NCI-H82 treated with DMSO at 0.1 percent for 48 hours (cell line): ENCODE data around the gene RBBP6.
"Not testable (repeated sequence)": the region's sequence is repeated elsewhere in the genome, so short reads cannot be mapped to it uniquely, and the experiment has no call there.

Experiments
- DNase-seq: peaks from one replicate; lab custom pipeline; 2025; ENCODE audit not compliant: unreplicated experiment; lab: John Stamatoyannopoulos, UW

The RBBP6 gene

DNA sequence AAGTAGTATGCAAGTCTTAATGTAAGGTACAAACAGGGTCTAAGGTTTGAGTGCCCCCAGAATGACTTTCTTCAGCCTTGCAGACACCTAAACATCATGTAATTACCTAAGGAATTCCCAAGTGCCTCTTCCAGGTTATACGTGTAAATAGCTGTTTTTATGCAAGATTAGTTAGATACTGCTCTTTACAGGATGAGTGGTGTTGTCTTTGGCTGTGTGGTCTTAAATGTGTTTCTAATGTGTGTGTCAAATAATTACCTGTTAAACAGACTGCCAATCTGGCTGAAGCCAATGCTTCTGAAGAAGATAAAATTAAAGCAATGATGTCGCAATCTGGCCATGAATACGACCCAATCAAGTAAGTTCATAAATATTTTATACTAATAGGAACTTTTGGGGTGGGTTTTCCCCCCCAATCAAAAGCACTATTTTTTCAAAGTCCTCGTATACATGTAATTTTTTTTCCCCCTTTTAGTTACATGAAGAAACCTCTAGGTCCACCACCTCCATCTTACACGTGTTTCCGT is 16.0 kb downstream of the RBBP6 start:
- DNase-seq: no peak

DNA sequence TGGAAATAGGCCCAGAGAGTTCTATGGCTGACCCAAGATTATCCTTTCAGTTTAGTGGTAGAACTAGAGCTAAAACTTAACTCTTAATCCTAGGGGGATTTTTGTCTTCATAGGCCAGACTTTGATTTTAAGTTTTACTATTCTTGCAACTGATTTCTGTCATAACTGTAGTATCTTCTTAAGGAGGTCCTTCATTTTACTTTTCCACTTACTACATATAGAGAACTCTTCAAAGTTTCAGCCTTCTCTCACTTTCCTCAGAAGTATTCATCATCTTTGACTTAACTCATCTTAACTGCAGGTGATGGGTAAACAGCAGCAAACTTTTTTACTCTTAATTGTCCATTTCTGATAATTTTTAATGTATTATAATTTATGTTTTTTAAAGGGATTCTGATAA is 23.4 kb downstream of the RBBP6 start:
- no peak for DNase-seq

DNA sequence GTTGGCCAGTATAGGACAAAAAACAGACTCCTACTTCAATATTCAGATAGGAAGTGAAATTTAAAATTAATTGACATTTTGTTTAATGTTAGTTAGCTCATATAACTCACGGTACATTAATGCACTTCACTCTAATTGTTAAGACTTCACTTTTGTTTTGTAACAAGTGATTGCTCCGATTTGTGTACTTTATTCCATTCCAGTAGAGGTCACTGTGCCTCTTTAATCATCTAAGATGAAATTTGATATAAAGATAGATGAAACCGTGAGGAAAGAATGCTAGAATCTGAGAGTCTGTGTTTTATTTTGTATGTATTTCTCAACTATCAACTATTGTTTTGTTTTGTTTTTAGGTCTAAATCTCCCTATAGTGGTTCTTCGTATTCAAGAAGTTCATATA is 29.0 kb downstream of the RBBP6 start:
- no peak for DNase-seq

DNA sequence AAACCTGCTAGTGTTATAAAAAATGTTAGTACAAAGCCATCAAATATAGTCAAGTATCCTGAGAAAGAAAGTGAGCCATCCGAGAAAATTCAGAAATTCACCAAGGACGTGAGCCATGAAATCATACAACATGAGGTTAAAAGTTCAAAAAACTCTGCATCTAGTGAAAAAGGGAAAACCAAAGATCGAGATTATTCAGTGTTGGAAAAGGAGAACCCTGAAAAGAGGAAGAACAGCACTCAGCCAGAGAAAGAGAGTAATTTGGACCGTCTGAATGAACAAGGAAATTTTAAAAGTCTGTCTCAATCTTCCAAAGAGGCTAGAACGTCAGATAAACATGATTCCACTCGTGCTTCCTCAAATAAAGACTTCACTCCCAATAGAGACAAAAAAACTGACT is 31.7 kb downstream of the RBBP6 start:
- DNase-seq: no peak

DNA sequence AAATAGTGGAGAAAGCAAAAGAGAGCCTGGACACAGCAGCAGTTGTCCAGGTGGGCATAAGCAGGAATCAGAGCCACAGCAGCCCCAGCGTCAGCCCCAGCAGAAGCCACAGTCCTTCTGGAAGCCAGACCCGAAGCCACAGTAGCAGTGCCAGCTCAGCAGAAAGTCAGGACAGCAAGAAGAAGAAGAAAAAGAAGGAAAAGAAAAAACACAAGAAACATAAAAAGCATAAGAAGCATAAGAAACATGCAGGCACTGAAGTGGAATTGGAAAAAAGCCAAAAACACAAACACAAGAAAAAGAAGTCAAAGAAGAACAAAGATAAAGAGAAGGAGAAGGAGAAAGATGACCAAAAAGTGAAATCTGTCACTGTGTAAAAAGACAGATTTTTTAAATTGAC is 32.7 kb downstream of the RBBP6 start:
- DNase-seq: no peak

DNA sequence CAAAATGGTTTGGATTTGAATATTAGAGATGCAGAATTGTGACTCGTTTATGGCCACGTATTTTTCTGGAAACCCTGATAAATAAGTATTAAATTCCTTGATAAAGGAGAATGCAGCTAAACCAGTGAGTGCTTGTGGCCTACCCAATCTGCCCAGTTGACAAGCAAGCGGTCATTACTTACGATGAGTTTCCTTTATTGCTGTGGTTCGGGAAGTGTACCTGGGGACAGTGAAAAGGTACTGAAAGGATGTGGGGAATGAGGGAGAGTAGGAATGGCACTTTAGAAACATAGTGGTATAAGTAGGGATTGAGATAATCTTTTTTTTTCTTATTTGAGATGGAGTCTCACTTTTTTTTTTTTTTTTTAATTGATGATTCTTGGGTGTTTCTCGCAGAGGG is 33.8 kb downstream of the RBBP6 start:
- no peak for DNase-seq

DNA sequence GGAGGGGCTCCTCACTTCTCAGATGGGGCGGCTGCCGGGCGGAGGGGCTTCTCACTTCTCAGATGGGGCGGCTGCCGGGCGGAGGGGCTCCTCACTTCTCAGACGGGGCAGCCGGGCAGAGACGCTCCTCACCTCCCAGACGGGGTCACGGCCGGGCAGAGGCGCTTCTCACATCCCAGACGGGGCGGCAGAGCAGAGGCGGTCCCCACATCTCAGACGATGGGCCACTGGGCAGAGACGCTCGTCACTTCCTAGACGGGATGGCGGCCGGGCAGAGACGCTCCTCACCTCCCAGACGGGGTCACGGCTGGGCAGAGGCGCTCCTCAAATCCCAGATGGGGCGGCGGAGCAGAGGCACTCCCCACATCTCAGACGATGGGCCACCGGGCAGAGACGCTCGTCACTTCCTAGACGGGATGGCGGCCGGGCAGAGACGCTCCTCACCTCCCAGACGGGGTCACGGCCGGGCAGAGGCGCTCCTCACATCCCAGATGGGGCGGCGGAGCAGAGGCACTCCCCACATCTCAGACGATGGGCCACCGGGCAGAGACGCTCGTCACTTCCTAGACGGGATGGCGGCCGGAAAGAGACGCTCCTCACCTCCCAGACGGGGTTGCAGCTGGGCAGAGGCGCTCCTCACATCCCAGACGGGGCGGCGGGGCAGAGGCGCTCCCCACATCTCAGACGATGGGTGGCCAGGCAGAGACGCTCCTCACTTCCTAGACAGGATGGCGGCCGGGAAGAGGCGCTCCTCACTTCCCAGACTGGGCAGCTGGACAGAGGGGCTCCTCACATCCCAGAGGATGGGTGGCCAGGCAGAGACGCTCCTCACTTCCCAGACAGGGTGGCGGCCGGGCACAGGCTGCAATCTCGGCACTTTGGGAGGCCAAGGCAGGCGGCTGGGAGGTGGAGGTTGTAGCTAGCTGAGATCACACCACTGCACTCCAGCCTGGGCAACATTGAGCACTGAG is 35.4 kb downstream of the RBBP6 start:
- DNase-seq: not testable (repeated sequence)

DNA sequence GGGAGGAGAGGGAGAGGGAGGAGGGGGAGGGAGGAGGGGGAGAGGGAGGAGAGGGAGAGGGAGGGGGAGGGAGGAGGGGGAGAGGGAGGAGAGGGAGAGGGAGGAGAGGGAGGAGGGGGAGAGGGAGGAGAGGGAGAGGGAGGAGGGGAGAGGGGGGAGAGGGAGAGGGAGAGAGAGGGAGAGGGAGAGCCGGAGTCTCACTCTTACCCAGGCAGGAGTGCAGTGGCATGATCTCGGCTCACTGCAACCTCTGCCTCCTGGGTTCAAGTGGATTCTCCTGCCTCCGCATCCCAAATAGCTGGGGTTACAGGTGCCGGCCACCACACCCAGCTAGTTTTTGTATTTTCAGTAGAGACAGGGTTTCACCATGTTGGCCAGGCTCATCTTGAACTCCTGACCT is 36.4 kb downstream of the RBBP6 start:
- not testable (repeated sequence) for DNase-seq

DNA sequence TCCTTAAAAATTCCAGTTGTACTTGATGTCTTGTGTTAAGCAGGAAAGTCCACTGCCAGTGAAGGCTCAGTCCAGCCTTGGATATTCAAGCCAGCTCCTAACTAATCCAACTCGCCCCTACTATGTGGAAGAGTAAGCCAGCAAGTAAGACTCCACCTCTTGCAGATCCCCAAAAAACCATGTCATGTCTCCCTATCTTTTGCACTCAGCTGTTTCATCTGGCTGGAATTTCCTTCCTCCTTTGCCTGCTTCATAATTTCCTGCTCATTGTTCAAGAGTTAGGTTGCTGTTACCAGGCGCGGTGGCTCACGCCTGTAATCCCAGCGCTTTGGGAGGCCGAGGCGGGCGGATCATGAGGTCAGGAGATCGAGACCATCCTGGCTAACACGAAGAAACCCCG is 37.8 kb downstream of the RBBP6 start:
- DNase-seq: no peak

DNA sequence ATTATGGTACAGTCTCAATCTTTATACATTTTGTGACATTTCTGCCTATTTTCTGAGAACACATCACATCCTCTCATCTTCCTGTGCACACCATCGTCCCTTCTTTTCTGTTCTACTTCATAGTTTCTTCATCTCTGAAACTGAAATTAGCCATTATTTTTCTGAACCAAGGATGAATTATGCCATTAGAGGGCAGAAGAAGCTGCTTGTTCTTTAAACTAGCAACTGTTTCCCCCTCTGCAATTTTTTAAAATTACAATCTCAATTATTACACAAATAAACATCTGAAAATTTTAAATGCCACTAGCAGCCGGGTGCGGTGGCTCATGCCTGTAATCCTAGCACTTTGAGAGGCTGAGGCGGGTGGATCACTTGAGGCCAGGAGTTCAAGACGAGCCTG is 41.3 kb downstream of the RBBP6 start:
- DNase-seq: no peak

DNA sequence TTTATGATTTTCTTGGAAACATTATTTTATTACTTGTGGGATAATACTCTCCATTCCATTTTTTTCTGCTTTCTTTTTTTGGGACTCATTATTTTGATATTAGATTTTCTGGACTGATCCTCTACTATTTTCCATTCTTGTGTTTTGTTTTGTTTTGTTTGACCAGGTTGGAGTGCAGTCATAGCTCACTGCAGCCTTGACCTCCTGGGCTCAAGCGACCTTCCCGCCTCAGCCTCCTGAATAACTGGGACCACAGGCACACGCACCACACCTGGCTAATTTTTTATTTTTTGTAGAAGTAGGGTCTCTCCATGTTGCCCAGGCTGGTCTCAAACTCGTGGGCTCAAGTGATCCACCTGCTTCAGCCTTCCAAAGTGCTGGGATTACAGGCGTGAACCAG is 44.1 kb downstream of the RBBP6 start:
- DNase-seq: no peak

DNA sequence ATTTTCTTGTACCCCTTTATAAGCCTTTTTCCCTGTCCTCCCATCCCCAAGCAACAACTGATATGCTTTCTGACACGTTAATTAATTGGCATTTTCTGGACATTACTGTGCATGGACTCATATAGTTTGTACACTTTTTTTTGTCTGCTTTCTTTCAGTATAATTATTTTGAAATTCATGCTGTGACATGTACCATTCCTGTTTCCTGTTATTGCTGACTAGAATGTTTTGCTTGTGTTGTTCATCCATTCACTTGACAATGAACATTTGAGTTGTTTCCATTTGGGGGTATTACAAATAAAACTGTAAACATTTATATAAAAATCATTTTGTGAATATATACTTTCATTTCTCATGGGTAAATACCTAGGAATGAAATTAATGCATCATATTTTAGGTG is 50.6 kb downstream of the RBBP6 start:
- no peak for DNase-seq

DNA sequence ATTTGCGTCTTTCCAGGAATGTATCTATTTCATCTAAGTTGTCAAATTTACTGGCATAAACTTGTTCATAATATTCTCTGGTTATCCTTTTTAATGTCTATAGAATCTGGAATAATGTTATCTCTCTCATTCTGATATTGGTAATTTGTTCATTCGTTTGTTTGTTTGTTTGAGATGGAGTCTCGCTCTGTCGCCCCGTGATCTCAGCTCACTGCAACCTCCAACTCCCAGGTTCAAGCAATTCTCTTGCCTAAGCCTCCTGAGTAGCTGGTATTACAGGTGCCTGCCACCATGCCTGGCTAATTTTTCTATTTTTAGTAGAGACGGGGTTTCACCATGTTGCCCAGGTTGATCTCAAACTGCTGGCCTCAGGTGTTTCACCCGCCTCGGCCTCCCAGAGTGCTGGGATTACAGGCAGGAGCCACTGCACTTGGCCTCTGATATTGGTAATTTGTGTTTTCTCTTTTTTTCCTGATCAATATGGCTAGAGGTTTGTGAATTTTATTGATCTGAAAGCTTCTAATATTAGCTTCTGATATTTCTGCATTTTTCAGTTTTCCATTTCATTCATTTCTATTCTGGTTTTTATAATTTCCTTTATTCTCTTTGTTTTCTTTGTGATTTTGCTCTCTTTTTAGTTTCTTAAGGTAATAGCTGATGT is 59.5 kb downstream of the RBBP6 start:
- no peak for DNase-seq

DNA sequence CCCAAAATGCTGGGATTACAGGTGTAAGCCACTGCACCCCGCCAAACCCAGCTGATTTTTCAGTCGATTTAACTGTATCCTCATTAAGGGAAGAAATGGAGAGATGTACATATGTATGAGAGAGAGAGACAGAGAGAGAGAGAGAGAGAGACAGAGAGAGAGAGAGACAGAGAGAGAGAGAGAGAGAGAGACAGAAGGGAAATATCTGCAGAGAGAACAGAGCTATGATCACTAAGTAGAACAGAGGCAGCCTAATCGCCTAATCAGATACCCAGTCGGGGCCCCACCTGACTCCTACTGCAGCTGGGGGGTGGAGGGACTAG is 70.0 kb downstream of the RBBP6 start:
- DNase-seq: peak; percentile 89

DNA sequence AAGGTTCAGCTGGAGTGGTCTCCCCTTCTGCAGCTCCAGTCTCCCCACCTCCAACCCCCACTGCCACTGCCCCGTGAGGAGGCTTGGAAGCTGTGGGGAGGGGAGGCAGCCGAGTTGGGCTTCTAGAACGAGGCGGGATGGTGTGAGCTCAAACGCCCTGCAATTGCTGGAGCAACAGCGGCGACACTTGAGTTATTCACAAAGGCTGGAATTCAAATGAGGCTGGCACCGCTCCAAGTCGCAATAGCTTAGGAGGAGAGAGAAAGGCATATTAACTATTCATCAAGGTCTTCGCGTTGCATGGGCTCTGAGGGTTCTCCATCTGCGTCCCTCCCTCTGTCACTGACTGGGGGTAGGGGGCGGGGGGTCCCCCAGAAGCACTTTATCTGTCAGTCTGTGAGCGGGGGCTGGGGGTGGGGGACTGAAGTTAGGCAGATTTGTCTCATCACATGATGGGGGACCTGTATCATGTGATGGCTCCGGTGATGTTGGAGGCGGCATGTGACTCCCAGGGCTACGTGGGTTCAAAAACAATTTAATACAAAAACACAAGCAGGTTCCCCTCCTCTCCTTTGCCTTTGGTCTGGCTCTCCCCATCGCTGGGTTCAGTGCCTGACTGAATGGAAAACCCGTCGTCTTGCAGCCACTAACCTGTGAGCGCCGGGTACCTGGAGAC is 70.5 kb downstream of the RBBP6 start:
- DNase-seq: peak; percentile 89

DNA sequence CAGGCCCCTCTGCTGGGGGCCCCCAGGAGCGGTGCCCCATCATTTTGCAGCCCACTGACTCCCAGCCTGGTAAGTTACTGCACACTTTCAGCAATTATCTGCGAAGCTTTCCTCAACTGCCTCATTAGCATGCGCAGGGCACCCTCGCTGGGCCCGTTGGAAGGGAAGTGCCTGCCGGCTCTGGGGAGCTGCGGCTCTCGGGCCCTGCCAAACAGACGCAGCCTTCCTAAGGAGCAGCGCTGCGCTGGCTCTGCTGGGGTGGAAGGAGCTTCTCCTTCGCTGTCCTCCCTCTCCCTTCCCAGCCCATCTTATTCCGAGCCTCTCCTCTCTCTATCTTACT is 71.0 kb downstream of the RBBP6 start:
- no peak for DNase-seq

DNA sequence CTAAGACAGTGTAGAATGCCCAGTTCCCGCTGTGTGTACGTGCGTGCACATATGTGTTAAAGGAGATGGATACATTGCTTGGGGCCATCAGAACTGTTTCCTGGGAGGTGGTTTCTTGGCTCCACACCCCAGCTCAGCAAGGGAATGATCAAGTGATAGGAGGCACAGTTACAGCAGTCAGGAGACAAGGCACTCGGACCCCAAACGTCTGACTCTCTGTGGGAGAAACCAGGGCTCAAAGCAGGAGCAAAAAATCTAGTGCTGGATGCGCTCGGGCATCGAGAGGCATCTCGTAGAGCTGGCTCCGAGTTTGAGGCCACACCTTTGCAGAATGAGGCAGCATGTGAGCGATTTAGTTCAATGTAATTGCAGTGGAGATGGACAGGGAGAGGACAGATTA is 71.9 kb downstream of the RBBP6 start:
- no peak for DNase-seq

DNA sequence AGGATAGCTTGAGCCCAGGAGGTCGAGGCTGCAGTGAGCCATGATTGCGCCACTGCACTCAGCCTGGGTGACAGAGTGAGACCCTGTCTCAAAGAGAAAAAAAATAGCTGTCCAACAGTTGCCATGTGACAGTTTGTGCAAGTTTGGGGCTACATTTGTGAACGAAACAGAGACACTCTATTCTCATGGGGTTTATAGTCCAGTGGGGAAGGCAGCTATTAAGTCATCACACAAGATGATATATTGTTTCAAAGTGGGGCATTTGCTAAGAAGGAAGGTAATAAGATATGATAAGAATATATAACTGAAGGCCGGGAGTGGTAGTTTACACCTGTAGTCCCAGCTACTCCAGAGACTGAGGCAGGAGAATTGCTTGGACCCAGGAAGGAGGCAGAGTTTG is 73.3 kb downstream of the RBBP6 start:
- DNase-seq: no peak

DNA sequence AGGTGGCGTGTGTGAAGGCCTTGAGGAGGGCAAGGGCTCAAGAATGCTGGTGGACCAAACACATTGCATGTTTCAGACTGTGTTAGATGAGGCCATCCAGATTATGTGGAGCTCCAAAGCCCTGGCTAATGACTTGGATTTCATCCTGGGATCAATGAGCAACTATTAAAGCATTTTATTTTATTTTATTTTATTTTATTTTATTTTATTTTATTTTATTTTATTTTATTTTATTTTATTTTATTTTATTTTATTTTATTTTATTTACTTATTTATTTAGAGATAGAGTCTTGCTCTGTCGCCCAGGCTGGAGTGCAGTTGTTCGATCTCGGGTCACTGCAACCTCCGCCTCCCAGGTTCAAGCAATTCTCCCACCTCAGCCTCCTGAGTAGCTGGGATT is 73.9 kb downstream of the RBBP6 start:
- DNase-seq: not testable (repeated sequence)

DNA sequence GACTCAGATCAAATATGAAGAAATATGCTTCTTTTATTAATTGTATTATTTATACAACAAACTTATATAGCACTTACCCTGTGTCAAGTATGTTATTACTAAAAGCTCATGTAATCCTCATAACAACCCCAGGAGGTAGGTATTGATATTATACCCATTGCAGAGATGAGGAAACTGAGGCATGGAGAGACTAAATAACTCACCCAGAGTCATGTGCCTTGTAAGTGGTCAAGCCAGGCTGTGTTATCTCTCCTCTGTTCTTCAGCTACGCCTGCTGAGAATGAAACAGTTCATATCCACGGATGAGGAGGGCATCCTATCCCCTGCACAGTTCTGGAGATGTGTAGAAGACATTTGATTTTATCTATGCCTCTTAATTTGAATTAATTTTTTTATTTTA is 78.1 kb downstream of the RBBP6 start:
- no peak for DNase-seq
